ENCODE measurements around the gene KLK6. TPM values are rescaled to one million over a fixed set of nuclear protein-coding genes. Genes with fewer than 3 reads are reported as not detected.

Gene KLK6
- not detected for total RNA-seq

GRCh38 chr19:50969413-50969760, at the start of gene KLK6:
Gene KLK6, minus strand, starts transcription at chr19:50969591. Its CDS starts 1,487 bp downstream, at chr19:50968104.
- WGBS, 2 donors = 61 to 74% methylated on average over 10 to 14 of the region's 19 CpGs
- intact Hi-C loops (cut with DNase I) = no loop called here
- TF ChIP-seq, protein P1, sequence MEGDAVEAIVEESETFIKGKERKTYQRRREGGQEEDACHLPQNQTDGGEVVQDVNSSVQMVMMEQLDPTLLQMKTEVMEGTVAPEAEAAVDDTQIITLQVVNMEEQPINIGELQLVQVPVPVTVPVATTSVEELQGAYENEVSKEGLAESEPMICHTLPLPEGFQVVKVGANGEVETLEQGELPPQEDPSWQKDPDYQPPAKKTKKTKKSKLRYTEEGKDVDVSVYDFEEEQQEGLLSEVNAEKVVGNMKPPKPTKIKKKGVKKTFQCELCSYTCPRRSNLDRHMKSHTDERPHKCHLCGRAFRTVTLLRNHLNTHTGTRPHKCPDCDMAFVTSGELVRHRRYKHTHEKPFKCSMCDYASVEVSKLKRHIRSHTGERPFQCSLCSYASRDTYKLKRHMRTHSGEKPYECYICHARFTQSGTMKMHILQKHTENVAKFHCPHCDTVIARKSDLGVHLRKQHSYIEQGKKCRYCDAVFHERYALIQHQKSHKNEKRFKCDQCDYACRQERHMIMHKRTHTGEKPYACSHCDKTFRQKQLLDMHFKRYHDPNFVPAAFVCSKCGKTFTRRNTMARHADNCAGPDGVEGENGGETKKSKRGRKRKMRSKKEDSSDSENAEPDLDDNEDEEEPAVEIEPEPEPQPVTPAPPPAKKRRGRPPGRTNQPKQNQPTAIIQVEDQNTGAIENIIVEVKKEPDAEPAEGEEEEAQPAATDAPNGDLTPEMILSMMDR (IDR thresholded peaks at IDR 0.05) = no peak
- TF ChIP-seq POLR2A (IDR thresholded peaks at IDR 0.05) = no peak
- Histone ChIP-seq H3K27me3 (no peaks in the 10 kb centered on the region), H3K27ac (no peak within 1 kb of the TSS), H3K4me3 (replicated peaks in 1 of 3) (no peak within 1 kb of the TSS), H3K36me3 (no peaks in the 10 kb centered on the region), H3K4me1 (no peaks in the 10 kb centered on the region), H3K9me3 (no peaks in the 10 kb centered on the region)
- DNase-seq = no peak

DNA sequence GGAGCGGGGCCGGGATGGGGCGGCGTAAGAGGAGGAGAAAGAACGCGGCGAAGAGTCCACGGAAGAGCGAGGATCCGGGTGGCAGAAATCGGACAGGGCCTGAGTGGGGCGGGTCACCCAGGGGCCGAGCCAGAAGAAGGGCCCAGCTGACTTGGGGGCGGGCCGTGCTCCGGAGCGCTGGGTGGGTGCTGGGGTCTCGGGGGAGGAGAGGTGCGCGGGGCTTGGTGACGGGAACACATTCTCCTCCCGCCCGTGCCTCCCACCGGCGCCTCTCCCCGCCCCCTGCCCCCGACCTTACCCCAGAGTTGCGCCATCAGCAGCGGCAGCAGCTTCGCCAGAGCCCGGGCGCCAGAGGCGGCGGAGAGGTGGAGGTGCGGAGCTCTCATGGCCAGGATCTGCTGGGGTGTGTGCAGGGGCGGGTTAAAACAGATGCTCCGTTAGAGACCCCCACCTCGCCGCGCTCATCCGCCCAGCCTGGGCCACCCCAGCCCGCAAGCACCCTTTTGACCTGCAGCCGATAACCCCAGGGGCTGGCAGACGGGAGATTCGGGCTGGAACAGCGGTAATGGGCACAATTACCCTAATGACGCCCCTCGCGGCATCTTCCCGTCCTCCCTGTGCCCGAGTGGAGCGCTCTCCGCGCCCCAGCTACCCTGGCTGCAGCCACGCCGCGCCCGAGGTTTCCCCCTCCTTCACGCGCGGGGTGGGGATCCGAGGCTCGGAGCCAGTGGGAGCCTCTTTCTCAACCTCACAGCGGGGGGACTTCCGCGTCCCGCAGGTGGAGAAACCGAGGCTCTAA, 49.6 kb upstream of the KLK6 start:
- intact Hi-C loops (cut with DNase I) = no loop called here
- WGBS, 2 donors = 2 to 4% methylated on average over 29 to 42 of the region's 68 CpGs
- Histone ChIP-seq H3K4me1 (peaks cover 5 to 20% of the 10 kb centered on the region in 2 donors), H3K36me3 (no peaks in the 10 kb centered on the region), H3K27ac (no peak overlapping the region), H3K4me3 (replicated peaks in 1 of 3) (no peak overlapping the region), H3K9me3 (no peaks in the 10 kb centered on the region), H3K27me3 (peaks cover 28% of the 10 kb centered on the region)
- TF ChIP-seq POLR2A (IDR thresholded peaks at IDR 0.05) = no peak
- TF ChIP-seq, protein P1 (IDR thresholded peaks at IDR 0.05) = no peak
- DNase-seq = peak; percentile 8 to 18

GRCh38 chr19:51016798-51017683, 47.6 kb upstream of the KLK6 start:
- DNase-seq = peak; percentile 38 to 77
- Histone ChIP-seq H3K9me3 (no peaks in the 10 kb centered on the region), H3K36me3 (no peaks in the 10 kb centered on the region), H3K27me3 (peaks cover 28% of the 10 kb centered on the region), H3K4me3 (replicated peaks in 1 of 3) (no peak overlapping the region), H3K4me1 (peaks cover 5 to 20% of the 10 kb centered on the region in 2 donors), H3K27ac (no peak overlapping the region)
- WGBS, 2 donors = 1 to 2% methylated on average over 55 to 56 of the region's 68 CpGs
- intact Hi-C loops (cut with DNase I) = no loop called here
- TF ChIP-seq POLR2A (IDR thresholded peaks at IDR 0.05) = no peak
- TF ChIP-seq, protein P1 (IDR thresholded peaks at IDR 0.05) = peak; percentile 34 to 87 (median 56)

- Histone ChIP-seq H3K36me3 (no peaks in the 10 kb centered on the region), H3K9me3 (no peaks in the 10 kb centered on the region), H3K4me3 (replicated peaks in 1 of 3) (no peak overlapping the region), H3K4me1 (peaks cover 5 to 17% of the 10 kb centered on the region in 2 donors), H3K27me3 (peaks cover 28% of the 10 kb centered on the region), H3K27ac (no peak overlapping the region)
- DNase-seq = no peak
- TF ChIP-seq, protein P1 (IDR thresholded peaks at IDR 0.05) = no peak
- no peak for TF ChIP-seq POLR2A (IDR thresholded peaks at IDR 0.05)
- 80 to 94% methylated on average over 15 to 18 of the region's 19 CpGs for WGBS, 2 donors
- intact Hi-C loops (cut with DNase I) = no loop called here
Measured at GRCh38 chr19:51015691-51016267, 46.4 kb upstream of the KLK6 start.

All from thyroid gland (tissue), 4 donors.